H1 (cell line): ENCODE data around the gene RASSF4.

Experiments used
- EP300 ChIP-seq, 2 experiments: IDR thresholded peaks; 1 replicate in 1 of 2; 2 replicates in 1 of 2; pipeline ENCODE4 v1.6.1; 2011 to 2012; ENCODE audit warnings: low read depth in 2 of 2, low read length in 2 of 2, mild to moderate bottlenecking in 2 of 2, borderline replicate concordance in 1 of 2, inconsistent platforms in 1 of 2, moderate library complexity in 1 of 2
- JUND ChIP-seq: IDR thresholded peaks from 2 replicates; pipeline ENCODE4 v1.6.1; 2011; ENCODE audit warnings: mild to moderate bottlenecking, improper control_type of control experiment, low read length
- POLR2A ChIP-seq, 2 experiments: IDR thresholded peaks; 1 replicate in 1 of 2; 2 replicates in 1 of 2; pipeline ENCODE4 v1.6.1; 2011; ENCODE audit warnings: low read depth in 2 of 2, low read length in 2 of 2, mild to moderate bottlenecking in 2 of 2; ENCODE audit errors: control extremely low read depth in 1 of 2
- RBBP5 ChIP-seq: IDR thresholded peaks from 2 replicates; pipeline ENCODE4 v1.7.1; 2012; ENCODE audit warnings: low read depth, mild to moderate bottlenecking, inconsistent platforms, low read length, moderate library complexity, borderline replicate concordance
- RFX5 ChIP-seq: IDR thresholded peaks from 2 replicates; pipeline ENCODE4 v1.6.1; 2011; ENCODE audit warnings: low read depth, low read length, improper control_type of control experiment, borderline replicate concordance

DNA sequence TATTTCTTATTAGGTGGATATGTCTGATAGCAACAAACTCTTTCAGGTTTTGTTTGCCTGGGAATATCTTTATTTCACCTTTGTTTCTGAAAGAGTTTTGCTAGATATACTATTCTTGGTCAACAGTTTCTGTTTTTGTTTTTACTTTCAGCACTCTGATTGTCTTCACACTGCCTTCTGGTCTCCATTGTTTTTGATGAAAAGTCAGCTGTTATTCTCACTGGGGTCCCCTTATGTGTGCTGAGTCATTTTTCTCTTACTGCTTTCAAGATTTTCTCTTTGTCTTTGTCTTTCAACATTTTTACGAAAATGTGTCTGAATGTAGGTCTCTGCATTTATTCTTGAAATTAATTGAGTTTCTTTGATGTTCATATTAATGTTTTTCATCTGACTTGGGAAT, 15.2 kb upstream of the RASSF4 start:
- no peak for TF ChIP-seq RBBP5
- no peak for TF ChIP-seq EP300 (IDR thresholded peaks at IDR 0.05; ENCODE audit: borderline replicate concordance in 1 of 2, low read depth in 2 of 2, low read length in 2 of 2)
- no peak for TF ChIP-seq POLR2A (IDR thresholded peaks at IDR 0.05; ENCODE audit: control extremely low read depth in 1 of 2, low read depth in 2 of 2, low read length in 2 of 2)
- no peak for TF ChIP-seq RFX5
- TF ChIP-seq JUND = no peak
